HepG2 (cell line): Measurements from ENCODE around the gene ESYT2. TPM values are rescaled to one million over a fixed set of nuclear protein-coding genes. Genes with fewer than 3 reads are reported as not detected.

Source experiments
- CBFB ChIP-seq: sonication (generic); formaldehyde crosslinking; IDR thresholded peaks from 2 replicates; pipeline ENCODE4 v1.4.0; 2020; ENCODE audit warnings: missing genetic modification reagents
- EEA1 ChIP-seq: sonication (generic); formaldehyde crosslinking; IDR thresholded peaks from 2 replicates; pipeline ENCODE4 v1.5.1; 2020; ENCODE audit warnings: mild to moderate bottlenecking, missing genetic modification reagents, borderline replicate concordance
- FLYWCH1 ChIP-seq: sonication (generic); formaldehyde crosslinking; IDR thresholded peaks from 2 replicates; pipeline ENCODE4 v1.8.1; 2023; ENCODE audit warnings: mild to moderate bottlenecking, missing genetic modification reagents
- FOSL1 ChIP-seq: sonication (generic); formaldehyde crosslinking; IDR thresholded peaks from 2 replicates; pipeline ENCODE4 v1.9.0; 2021; ENCODE audit warnings: missing genetic modification reagents, borderline replicate concordance
- KAT7 ChIP-seq: IDR thresholded peaks from 2 replicates; pipeline ENCODE4 v1.6.1; 2018; ENCODE audit warnings: borderline replicate concordance, missing compliant biosample characterization
- KLF13 ChIP-seq: sonication (generic); formaldehyde crosslinking; IDR thresholded peaks from 2 replicates; pipeline ENCODE4 v1.4.0; 2020; ENCODE audit warnings: mild to moderate bottlenecking, missing genetic modification reagents
- KLF9 ChIP-seq: IDR thresholded peaks from 2 replicates; pipeline ENCODE4 v1.6.1; 2016; ENCODE audit warnings: low read depth
- MZF1 ChIP-seq: sonication (generic); formaldehyde crosslinking; IDR thresholded peaks from 2 replicates; pipeline ENCODE4 v1.8.1; 2023; ENCODE audit warnings: mild to moderate bottlenecking, missing genetic modification reagents, borderline replicate concordance
- NFE2L2 ChIP-seq: fragments of 150-350 bp; IDR thresholded peaks from 2 replicates; pipeline ENCODE4 v1.6.1; 2014; ENCODE audit warnings: low read length
- PCBP2 ChIP-seq: fragments of 200-400 bp; formaldehyde crosslinking; optimal IDR thresholded peaks from 2 replicates; pipeline ENCODE3; 2018; ENCODE audit warnings: low read length, low read depth; ENCODE audit not compliant: poor library complexity, severe bottlenecking
- PTBP1 ChIP-seq: fragments of 200-400 bp; formaldehyde crosslinking; IDR thresholded peaks from 2 replicates; pipeline ENCODE4 v1.6.1; 2018; ENCODE audit warnings: low read length, low read depth; ENCODE audit not compliant: poor library complexity, severe bottlenecking
- SAFB2 ChIP-seq: sonication (generic); formaldehyde crosslinking; IDR thresholded peaks from 2 replicates; pipeline ENCODE4 v1.5.1; 2020; ENCODE audit warnings: missing genetic modification reagents, low read depth, mild to moderate bottlenecking, borderline replicate concordance
- ZFY ChIP-seq: sonication (generic); formaldehyde crosslinking; IDR thresholded peaks from 2 replicates; pipeline ENCODE4 v1.4.0; 2020; ENCODE audit warnings: missing genetic modification reagents
- ZNF543 ChIP-seq: sonication (generic); formaldehyde crosslinking; IDR thresholded peaks from 2 replicates; pipeline ENCODE4 v1.4.0; 2020; ENCODE audit warnings: mild to moderate bottlenecking, missing genetic modification reagents
- polyA plus RNA-seq, 8 experiments: library from polyadenylated mRNA; depleted of rRNA in 3 of 8; stranded (reverse) in 7 of 8; unstranded in 1 of 8; fragments of >200 nt; fragmentation: Illumina TruSeq in 4 of 8; extraction: Trizol in 4 of 8; gene quantifications; 2 replicates each; pipeline versions ENCODE4 v1.2.1 to v1.2.3, GENCODE V29; 2011 to 2016; ENCODE audit warnings: low read depth in 4 of 8, missing spikeins in 1 of 8, mixed read lengths in 1 of 8; ENCODE audit not compliant: insufficient read depth in 1 of 8
- total RNA-seq, 5 experiments: library from RNA; depleted of rRNA; stranded (reverse); fragments of >200 nt; fragmentation: Illumina TruSeq; extraction: Trizol; gene quantifications; 2 replicates each; pipeline ENCODE4 v1.2.3, GENCODE V29; 2016; ENCODE audit warnings: low read depth in 1 of 5
- TF ChIP-seq, protein P1 (sequence below): fragments of 450-650 bp; IDR thresholded peaks from 2 replicates; pipeline ENCODE4 v1.6.1; 2017
- TF ChIP-seq, protein P2 (sequence below): sonication (generic); formaldehyde crosslinking; IDR thresholded peaks from 2 replicates; pipeline ENCODE4 v1.9.0; 2021; ENCODE audit warnings: missing genetic modification reagents, borderline replicate concordance
- TF ChIP-seq, protein P3 (sequence below): sonication (generic); formaldehyde crosslinking; IDR thresholded peaks from 2 replicates; pipeline ENCODE4 v1.5.0; 2020; ENCODE audit warnings: mild to moderate bottlenecking, missing genetic modification reagents
- TF ChIP-seq, protein P4 (sequence below): IDR thresholded peaks from 2 replicates; pipeline ENCODE4 v1.6.1; 2016; ENCODE audit warnings: low read depth, control low read depth
- TF ChIP-seq, protein P5 (sequence below): sonication (generic); formaldehyde crosslinking; IDR thresholded peaks from 2 replicates; pipeline ENCODE4 v1.4.0; 2020; ENCODE audit warnings: mild to moderate bottlenecking, missing genetic modification reagents

Gene ESYT2
- total and polyA plus RNA-seq, 2 of the 13 experiments (the other 11 are each of a cell fraction or from before 2014, with no cell fraction given) = 28.5 to 37.3 TPM

DNA sequence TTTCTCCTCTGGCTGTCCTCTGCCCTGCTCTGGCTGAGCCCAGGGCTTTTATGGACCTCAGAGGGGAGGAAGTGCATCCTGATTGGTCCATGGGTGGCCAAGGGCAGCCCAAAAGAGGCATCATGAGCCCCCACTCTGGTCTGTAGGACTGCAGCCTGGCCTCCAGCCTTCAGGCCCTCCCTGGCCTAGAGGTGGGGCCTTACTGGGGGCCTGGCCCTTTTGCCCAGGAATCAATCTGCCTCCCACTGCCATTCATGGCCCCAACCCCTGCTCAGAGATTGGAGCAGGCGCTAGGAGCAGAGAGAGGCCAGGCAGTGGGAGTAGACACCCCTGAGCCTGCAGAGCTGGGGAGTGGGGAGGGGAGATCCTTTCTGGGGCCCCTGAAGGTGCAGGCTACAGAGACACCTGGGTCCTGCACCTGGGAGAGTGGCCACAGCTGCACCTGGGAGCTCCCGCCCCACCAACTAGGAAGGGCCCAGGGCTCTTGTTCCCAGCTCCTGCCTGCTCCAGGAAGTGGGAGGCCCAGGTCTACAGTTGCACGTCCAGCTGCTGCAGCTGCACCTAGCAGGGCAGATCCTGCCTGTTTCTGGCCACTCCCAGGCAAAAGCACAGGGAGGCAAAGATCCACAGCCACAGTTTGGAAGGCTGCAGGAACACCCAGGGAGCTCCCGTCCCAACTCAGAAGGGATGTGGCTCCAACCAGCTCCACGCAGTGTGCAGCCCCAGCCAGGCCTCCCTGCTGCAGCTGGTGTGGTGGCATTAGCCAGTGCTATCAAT is 20.6 kb upstream of the ESYT2 start (continued):
- TF ChIP-seq ZNF543 (CRISPR knock-in tag) (no peak), KLF9 (CRISPR knock-in tag) (peak; percentile 9; the same call in 1 of the 2 replicates), SAFB2 (CRISPR knock-in tag) (no peak), MZF1 (no peak), PTBP1 (no peak), FLYWCH1 (CRISPR knock-in tag) (no peak), KLF13 (CRISPR knock-in tag) (no peak), CBFB (CRISPR knock-in tag) (no peak), PCBP2 (no peak), EEA1 (CRISPR knock-in tag) (peak; percentile 21; the same call in 1 of the 2 replicates), FOSL1 (CRISPR knock-in tag) (no peak), ZFY (CRISPR knock-in tag) (peak; percentile 81), KAT7 (CRISPR knock-in tag) (no peak), NFE2L2 (no peak)
- TF ChIP-seq, protein P1, sequence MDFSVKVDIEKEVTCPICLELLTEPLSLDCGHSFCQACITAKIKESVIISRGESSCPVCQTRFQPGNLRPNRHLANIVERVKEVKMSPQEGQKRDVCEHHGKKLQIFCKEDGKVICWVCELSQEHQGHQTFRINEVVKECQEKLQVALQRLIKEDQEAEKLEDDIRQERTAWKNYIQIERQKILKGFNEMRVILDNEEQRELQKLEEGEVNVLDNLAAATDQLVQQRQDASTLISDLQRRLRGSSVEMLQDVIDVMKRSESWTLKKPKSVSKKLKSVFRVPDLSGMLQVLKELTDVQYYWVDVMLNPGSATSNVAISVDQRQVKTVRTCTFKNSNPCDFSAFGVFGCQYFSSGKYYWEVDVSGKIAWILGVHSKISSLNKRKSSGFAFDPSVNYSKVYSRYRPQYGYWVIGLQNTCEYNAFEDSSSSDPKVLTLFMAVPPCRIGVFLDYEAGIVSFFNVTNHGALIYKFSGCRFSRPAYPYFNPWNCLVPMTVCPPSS = no peak
- TF ChIP-seq, protein P2, sequence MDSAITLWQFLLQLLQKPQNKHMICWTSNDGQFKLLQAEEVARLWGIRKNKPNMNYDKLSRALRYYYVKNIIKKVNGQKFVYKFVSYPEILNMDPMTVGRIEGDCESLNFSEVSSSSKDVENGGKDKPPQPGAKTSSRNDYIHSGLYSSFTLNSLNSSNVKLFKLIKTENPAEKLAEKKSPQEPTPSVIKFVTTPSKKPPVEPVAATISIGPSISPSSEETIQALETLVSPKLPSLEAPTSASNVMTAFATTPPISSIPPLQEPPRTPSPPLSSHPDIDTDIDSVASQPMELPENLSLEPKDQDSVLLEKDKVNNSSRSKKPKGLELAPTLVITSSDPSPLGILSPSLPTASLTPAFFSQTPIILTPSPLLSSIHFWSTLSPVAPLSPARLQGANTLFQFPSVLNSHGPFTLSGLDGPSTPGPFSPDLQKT = no peak
- TF ChIP-seq, protein P3, sequence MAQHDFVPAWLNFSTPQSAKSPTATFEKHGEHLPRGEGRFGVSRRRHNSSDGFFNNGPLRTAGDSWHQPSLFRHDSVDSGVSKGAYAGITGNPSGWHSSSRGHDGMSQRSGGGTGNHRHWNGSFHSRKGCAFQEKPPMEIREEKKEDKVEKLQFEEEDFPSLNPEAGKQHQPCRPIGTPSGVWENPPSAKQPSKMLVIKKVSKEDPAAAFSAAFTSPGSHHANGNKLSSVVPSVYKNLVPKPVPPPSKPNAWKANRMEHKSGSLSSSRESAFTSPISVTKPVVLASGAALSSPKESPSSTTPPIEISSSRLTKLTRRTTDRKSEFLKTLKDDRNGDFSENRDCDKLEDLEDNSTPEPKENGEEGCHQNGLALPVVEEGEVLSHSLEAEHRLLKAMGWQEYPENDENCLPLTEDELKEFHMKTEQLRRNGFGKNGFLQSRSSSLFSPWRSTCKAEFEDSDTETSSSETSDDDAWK (CRISPR knock-in tag) = no peak
- TF ChIP-seq, protein P4, sequence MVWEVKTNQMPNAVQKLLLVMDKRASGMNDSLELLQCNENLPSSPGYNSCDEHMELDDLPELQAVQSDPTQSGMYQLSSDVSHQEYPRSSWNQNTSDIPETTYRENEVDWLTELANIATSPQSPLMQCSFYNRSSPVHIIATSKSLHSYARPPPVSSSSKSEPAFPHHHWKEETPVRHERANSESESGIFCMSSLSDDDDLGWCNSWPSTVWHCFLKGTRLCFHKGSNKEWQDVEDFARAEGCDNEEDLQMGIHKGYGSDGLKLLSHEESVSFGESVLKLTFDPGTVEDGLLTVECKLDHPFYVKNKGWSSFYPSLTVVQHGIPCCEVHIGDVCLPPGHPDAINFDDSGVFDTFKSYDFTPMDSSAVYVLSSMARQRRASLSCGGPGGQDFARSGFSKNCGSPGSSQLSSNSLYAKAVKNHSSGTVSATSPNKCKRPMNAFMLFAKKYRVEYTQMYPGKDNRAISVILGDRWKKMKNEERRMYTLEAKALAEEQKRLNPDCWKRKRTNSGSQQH = no peak
- TF ChIP-seq, protein P5, sequence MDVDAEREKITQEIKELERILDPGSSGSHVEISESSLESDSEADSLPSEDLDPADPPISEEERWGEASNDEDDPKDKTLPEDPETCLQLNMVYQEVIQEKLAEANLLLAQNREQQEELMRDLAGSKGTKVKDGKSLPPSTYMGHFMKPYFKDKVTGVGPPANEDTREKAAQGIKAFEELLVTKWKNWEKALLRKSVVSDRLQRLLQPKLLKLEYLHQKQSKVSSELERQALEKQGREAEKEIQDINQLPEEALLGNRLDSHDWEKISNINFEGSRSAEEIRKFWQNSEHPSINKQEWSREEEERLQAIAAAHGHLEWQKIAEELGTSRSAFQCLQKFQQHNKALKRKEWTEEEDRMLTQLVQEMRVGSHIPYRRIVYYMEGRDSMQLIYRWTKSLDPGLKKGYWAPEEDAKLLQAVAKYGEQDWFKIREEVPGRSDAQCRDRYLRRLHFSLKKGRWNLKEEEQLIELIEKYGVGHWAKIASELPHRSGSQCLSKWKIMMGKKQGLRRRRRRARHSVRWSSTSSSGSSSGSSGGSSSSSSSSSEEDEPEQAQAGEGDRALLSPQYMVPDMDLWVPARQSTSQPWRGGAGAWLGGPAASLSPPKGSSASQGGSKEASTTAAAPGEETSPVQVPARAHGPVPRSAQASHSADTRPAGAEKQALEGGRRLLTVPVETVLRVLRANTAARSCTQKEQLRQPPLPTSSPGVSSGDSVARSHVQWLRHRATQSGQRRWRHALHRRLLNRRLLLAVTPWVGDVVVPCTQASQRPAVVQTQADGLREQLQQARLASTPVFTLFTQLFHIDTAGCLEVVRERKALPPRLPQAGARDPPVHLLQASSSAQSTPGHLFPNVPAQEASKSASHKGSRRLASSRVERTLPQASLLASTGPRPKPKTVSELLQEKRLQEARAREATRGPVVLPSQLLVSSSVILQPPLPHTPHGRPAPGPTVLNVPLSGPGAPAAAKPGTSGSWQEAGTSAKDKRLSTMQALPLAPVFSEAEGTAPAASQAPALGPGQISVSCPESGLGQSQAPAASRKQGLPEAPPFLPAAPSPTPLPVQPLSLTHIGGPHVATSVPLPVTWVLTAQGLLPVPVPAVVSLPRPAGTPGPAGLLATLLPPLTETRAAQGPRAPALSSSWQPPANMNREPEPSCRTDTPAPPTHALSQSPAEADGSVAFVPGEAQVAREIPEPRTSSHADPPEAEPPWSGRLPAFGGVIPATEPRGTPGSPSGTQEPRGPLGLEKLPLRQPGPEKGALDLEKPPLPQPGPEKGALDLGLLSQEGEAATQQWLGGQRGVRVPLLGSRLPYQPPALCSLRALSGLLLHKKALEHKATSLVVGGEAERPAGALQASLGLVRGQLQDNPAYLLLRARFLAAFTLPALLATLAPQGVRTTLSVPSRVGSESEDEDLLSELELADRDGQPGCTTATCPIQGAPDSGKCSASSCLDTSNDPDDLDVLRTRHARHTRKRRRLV (CRISPR knock-in tag) = peak; percentile 41; the same call in 1 of the 2 replicates
